Heart right ventricle (tissue), 16 donors: ENCODE results near the gene BRMS1. TPM values are rescaled to one million over a fixed set of nuclear protein-coding genes. Genes with fewer than 3 reads are reported as not detected.
A peak's percentile ranks its signal among the peaks of the same experiment; 100 is the strongest.

Experiments used
- ATAC-seq, 8 donors: fragments of 200-7000 bp; cut with Tn5 transposase; one replicate each; pipeline ENCODE4 v1.9.1; 2020; ENCODE audit warnings: mild to moderate bottlenecking in 8 of 8, moderate library complexity in 8 of 8, moderate number of reproducible peaks in 1 of 8
- DNase-seq, 2 donors: peaks; one replicate each; pipeline ENCODE4 v3.0.0-alpha.2; 2020
- H3K27ac ChIP-seq, 10 donors: fragments of 200-600 bp; sonication (generic) in 2 of 10; one replicate each; pipeline versions ENCODE4 v1.5.0 to v1.8.0; 2020 to 2022; ENCODE audit warnings: mild to moderate bottlenecking in 3 of 10
- H3K27me3 ChIP-seq, 7 donors: fragments of 200-600 bp; one replicate each; pipeline ENCODE4 v1.8.0; 2021 to 2022; ENCODE audit warnings: mild to moderate bottlenecking in 2 of 7
- H3K36me3 ChIP-seq, 9 donors: fragments of 200-600 bp; sonication (generic) in 1 of 9; one replicate each; pipeline versions ENCODE4 v1.5.0 to v1.8.0; 2020 to 2022; ENCODE audit warnings: mild to moderate bottlenecking in 2 of 9
- H3K4me1 ChIP-seq, 9 donors: fragments of 200-600 bp; sonication (generic) in 1 of 9; one replicate each; pipeline versions ENCODE4 v1.5.0 to v1.8.0; 2020 to 2022; ENCODE audit warnings: mild to moderate bottlenecking in 4 of 9
- H3K4me3 ChIP-seq, 10 donors: fragments of 200-600 bp; sonication (generic) in 2 of 10; one replicate each; pipeline versions ENCODE4 v1.5.0 to v1.8.0; 2020 to 2022; ENCODE audit warnings: mild to moderate bottlenecking in 7 of 10, moderate library complexity in 2 of 10
- H3K9me3 ChIP-seq, 11 donors: fragments of 200-600 bp in 10 of 11; sonication (generic) in 2 of 11; one replicate each; pipeline versions ENCODE4 v1.5.0 to v1.8.0; 2013 to 2022; ENCODE audit warnings: mild to moderate bottlenecking in 2 of 11, control low read depth in 1 of 11, moderate library complexity in 1 of 11
- WGBS, 2 donors: extraction: QIAGEN DNeasy Blood & Tissue Kit; methylation state at CpG; one replicate each; pipeline ENCODE4 v1.1.7; 2013; ENCODE audit warnings: inconsistent platforms in 1 of 2; 5-methylcytosine and 5-hydroxymethylcytosine counted together
- intact Hi-C, 10 donors: fragments of 100-400 bp; cut with DNase I; formaldehyde crosslinking; loops; one replicate each; pipeline versions ENCODE4 v1.11.1 to v1.14.2; 2022
- polyA plus RNA-seq, 2 donors: library from polyadenylated mRNA; stranded (reverse); fragments of 200-250 nt; gene quantifications; one replicate each; pipeline ENCODE4 v1.2.3, GENCODE V29; 2013
- total RNA-seq, 10 donors: library from RNA; stranded (reverse); fragmentation: NEBNext Ultra II Directional in 3 of 10; extraction: Animal tissue kit (Norgen Biotek cat#: 25700) in 3 of 10; gene quantifications; one replicate each; pipeline versions ENCODE4 v1.2.1 to v1.2.4, GENCODE V29; 2021 to 2023
- TF ChIP-seq, protein P1 (sequence below), 9 donors: fragments of 200-600 bp; sonication (generic) in 2 of 9; IDR thresholded peaks; one replicate each; pipeline versions ENCODE4 v1.5.0 to v1.8.0; 2021 to 2022; ENCODE audit warnings: antibody characterized with exemption in 9 of 9, mild to moderate bottlenecking in 5 of 9, moderate library complexity in 1 of 9
- donor health status: Arrhythmogenic right ventricular cardiomyopathy.
- donor health status: ischemic (EF 13 %, LVEDD 7.1; RV severe dilation, severe dysfunction).
- donor health status: healthy with polysubstance abuse.
- donor health status: DM: no; HTN: yes; CAD: no.
- donor health status: DM: no; HTN: no; CAD: no.
- donor health status: ischemic (EF 25% LVEDD 6.9; RV normal size, moderate dysfunction).
- donor health status: ischemic (EF 25% LVEDD 5.7; RV mildly dilated, moderate dysfunction).
- donor health status: healthy.
- donor health status: DM: yes; HTN: yes; CAD: no.
- donor health status: Ischemic cardiomyopathy.
- donor health status: ischemic (EF 35%, LVEDD 5.7; RV mildly dilated, moderate dysfunction).
- donor health status: nonischemic (EF 11% LVEDD 7.7; RV severe dilation, severe dysfunction).
- donor health status: DM: yes; HTN: yes; CAD: no.
- donor health status: PGD.
- donor health status: ischemic (EF 29% LVEDD 5.4; RV normal size, mild dysfunction).
- donor health status: nonischemic (EF 23%, LVEDD 6.1; RV moderate dilation, normal function).

Gene BRMS1
- total and polyA plus RNA-seq, 12 donors: 10.6 to 73.9 (median 13.6) TPM

DNA sequence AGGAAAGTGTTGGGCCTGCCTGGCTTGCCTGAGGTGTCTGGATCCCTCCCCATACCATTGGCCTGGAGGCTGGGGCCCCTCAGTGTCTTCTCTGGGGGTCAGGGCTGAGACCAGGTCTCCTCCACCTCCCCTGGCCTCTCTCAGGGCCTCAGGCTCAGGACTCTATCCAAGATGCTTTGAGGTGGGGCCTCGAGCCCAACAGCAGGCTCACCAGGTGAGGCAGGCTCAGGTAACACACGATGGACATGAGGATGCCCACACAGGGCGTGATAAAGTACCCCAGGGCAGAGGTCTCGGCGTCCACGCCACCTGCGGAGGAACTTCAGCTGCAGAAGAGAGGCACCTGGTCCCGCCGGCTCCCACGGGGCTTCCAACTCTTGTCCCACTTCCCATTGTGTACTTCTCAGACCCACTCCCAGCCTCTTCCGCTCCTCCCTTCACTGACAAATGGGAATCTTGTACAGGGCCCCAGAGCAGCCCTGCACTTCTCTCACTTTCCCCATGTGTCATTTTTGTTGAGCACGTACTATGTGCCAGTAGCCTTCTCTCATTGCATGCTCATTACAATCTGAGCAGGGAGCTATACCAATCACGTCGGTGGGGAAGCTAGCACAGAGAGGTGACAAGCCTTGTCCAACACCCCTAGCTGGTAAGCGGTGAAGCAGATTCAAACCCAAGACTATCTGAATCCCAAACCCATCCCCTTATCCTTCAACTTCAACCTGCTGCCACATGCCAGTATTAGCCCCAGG is 22.8 kb upstream of the BRMS1 start:
- peaks cover 0 to 3% (median 0%) of the 10 kb centered on the region in 9 donors for H3K36me3 ChIP-seq
- TF ChIP-seq, protein P1, sequence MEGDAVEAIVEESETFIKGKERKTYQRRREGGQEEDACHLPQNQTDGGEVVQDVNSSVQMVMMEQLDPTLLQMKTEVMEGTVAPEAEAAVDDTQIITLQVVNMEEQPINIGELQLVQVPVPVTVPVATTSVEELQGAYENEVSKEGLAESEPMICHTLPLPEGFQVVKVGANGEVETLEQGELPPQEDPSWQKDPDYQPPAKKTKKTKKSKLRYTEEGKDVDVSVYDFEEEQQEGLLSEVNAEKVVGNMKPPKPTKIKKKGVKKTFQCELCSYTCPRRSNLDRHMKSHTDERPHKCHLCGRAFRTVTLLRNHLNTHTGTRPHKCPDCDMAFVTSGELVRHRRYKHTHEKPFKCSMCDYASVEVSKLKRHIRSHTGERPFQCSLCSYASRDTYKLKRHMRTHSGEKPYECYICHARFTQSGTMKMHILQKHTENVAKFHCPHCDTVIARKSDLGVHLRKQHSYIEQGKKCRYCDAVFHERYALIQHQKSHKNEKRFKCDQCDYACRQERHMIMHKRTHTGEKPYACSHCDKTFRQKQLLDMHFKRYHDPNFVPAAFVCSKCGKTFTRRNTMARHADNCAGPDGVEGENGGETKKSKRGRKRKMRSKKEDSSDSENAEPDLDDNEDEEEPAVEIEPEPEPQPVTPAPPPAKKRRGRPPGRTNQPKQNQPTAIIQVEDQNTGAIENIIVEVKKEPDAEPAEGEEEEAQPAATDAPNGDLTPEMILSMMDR (IDR thresholded peaks at IDR 0.05): no peak
- intact Hi-C loops: no loop called here
- no peak for DNase-seq
- ATAC-seq: no peak
- H3K27ac ChIP-seq: no peak overlapping the region
- no peak overlapping the region for H3K4me3 ChIP-seq
- peaks cover 0 to 21% (median 7%) of the 10 kb centered on the region in 7 donors for H3K27me3 ChIP-seq
- peaks cover 2 to 45% (median 26%) of the 10 kb centered on the region in 9 donors for H3K4me1 ChIP-seq
- 89 to 92% methylated on average over 14 to 15 of the region's 15 CpGs for WGBS, 2 donors
- no peaks in the 10 kb centered on the region for H3K9me3 ChIP-seq

DNA sequence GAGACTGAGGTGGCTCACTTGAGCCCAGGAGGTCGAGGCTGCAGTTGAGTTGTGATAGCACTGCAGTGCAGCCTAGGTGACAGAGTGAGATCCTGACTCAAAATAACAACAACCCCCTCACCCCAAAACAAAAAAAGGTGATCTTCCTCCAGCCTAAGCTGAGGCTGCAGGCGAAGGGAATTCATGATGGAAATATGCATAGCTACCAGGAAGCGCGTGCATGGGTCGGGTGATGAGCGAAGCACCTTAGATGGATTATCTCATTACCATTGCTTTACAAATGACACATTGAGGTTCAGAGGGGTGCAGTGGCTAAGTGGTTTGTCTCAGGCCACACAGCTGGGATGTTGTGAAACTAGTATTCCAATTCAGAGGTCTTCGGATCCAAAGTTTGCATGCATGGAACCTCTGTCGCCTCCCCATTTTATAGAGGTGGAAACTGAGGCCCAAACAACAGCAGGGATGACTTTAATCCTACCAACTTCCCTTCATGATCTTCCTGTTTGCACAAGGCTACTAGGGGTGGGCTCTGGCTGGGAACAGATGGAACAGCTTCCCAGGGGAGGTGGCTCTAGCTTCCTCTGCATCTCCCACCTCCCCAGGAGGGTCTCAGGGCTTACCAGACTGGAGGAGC is 22.1 kb upstream of the BRMS1 start:
- WGBS, 2 donors: 91 to 94% methylated on average over 8 of the region's 8 CpGs
- ATAC-seq: no peak
- Histone ChIP-seq H3K4me1 (peaks cover 2 to 37% (median 18%) of the 10 kb centered on the region in 9 donors), H3K27me3 (peaks cover 0 to 14% (median 5%) of the 10 kb centered on the region in 7 donors), H3K27ac (no peak overlapping the region), H3K36me3 (peaks cover 0 to 4% (median 0%) of the 10 kb centered on the region in 9 donors), H3K4me3 (no peak overlapping the region), H3K9me3 (no peaks in the 10 kb centered on the region)
- TF ChIP-seq, protein P1 (IDR thresholded peaks at IDR 0.05): no peak
- DNase-seq: no peak
- intact Hi-C loops: no loop called here

DNA sequence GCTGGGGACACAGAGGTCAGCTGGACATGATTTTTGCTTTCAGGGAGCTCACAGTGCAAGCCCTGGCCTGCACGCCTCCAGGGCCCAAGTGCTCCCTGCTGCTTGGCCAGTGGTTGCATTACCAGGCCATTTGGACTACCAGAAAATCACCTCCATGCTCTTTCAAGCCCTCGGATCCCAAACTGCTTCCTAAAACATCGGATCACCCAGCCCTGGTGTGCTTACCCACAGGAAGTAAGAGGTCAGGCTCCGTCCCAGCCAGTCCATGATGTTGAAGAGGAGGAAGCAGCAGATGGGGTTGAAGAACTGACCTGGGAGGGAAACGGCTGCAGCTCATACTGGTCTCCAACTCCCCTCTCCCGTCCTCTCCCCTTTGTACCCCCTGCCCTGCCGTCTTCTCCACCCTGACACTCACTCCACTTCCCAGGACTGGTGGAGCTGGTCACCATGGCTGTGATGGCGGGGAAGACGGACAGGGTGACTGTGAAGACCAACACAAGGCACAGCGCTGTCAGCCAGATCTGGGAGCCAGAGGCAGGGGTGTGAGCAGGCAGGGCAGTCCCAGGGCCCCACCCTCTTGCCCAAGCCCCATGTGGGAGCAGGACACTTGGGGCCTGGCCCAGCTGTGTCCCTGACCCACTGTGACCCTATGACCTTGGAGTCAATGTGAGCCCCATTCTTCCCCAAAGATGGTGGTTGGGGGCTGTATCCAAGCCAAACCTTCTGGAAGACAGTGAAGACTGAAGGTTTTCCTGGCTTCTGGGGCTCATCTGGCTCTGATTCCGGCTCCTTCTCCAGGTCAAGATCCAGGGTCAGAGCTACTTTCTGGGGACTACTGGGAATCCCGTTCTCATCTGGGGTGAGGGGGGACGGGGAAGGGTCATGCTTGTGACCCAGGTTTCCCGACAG is 21.1 kb upstream of the BRMS1 start:
- Histone ChIP-seq H3K4me3 (no peak overlapping the region), H3K9me3 (no peaks in the 10 kb centered on the region), H3K36me3 (peaks cover 0 to 4% (median 0%) of the 10 kb centered on the region in 9 donors), H3K27ac (peak overlapping the region in 1 of 10 donors; percentile 7), H3K4me1 (peaks cover 1 to 32% (median 17%) of the 10 kb centered on the region in 9 donors), H3K27me3 (peaks cover 0 to 4% (median 0%) of the 10 kb centered on the region in 7 donors)
- ATAC-seq: no peak
- no peak for DNase-seq
- TF ChIP-seq, protein P1 (IDR thresholded peaks at IDR 0.05): no peak
- intact Hi-C loops: no loop called here
- WGBS, 2 donors: 76 to 81% methylated on average over 14 of the region's 14 CpGs

GRCh38 chr11:66365166-66365565 is 20.3 kb upstream of the BRMS1 start:
- Histone ChIP-seq H3K4me3 (no peak overlapping the region), H3K27me3 (no peaks in the 10 kb centered on the region), H3K4me1 (peaks cover 0 to 25% (median 10%) of the 10 kb centered on the region in 9 donors), H3K36me3 (peaks cover 0 to 4% (median 0%) of the 10 kb centered on the region in 9 donors), H3K9me3 (no peaks in the 10 kb centered on the region), H3K27ac (no peak overlapping the region)
- WGBS, 2 donors: 93 to 98% methylated on average over 6 of the region's 6 CpGs
- intact Hi-C loops: no loop called here
- DNase-seq: no peak
- TF ChIP-seq, protein P1 (IDR thresholded peaks at IDR 0.05): no peak
- ATAC-seq: no peak
